GM19455 (cell line): ENCODE results near the gene CD151.

Source experiments
- ATAC-seq: cut with Tn5 transposase; IDR thresholded peaks from one replicate; pipeline ENCODE4 v1.9.1; 2021; ENCODE audit not compliant: unreplicated experiment

CD151 gene

GRCh38 chr11:796565-797295, 36.0 kb upstream of the CD151 start:
- no peak for ATAC-seq

- peak; percentile 40 for ATAC-seq
Measured at GRCh38 chr11:797296-798092, 35.3 kb upstream of the CD151 start.

GRCh38 chr11:798093-798713, 34.5 kb upstream of the CD151 start, which contains the start of gene SLC25A22:
TSS of gene SLC25A22 (minus strand) at chr11:798281. CDS start at chr11:795006, 3,275 bp downstream.
- ATAC-seq, result peak; percentile 56

GRCh38 chr11:799641-800316, 33.0 kb upstream of the CD151 start:
- no peak for ATAC-seq

- no peak for ATAC-seq
Measured at GRCh38 chr11:800473-800872, 32.3 kb upstream of the CD151 start.

GRCh38 chr11:801097-801780, 31.5 kb upstream of the CD151 start:
- no peak for ATAC-seq

- no peak for ATAC-seq
Measured at GRCh38 chr11:802018-802617, 30.6 kb upstream of the CD151 start.

GRCh38 chr11:802693-803466, 29.9 kb upstream of the CD151 start:
- no peak for ATAC-seq

DNA sequence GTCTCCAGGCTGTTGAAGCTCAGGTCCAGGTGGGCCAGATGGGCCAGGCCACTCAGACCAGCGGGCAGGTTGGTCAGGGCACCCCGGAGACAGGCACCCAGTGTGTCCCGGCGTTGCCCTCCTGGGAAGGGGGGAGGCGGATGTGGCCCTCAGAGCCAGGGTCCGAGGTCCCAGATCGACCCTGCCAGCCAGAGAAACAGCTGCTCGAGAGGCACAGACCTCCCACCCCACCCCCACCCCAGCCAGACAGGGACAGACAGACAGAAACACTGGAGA, 29.3 kb upstream of the CD151 start:
- ATAC-seq, result no peak

- no peak for ATAC-seq
Measured at GRCh38 chr11:803770-804598, 28.8 kb upstream of the CD151 start.

DNA sequence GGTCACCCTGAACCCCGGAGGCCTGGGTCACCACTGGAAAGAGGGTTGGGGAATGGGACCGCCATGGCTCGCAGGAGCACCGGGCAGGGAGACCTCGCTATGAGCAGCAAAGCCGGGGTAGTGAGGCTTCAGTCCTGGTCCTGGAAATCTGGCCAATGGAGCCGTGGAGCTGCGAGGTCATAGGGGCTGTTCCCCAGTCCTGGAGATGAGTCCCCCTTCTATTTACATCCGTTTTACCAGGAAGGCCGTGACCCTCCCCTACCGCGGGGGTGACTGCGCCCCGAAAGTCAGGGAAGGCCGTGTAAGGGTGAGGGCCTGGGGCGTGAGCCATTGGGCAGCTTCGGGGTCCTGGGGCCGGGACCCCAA, 28.2 kb upstream of the CD151 start:
- no peak for ATAC-seq

DNA sequence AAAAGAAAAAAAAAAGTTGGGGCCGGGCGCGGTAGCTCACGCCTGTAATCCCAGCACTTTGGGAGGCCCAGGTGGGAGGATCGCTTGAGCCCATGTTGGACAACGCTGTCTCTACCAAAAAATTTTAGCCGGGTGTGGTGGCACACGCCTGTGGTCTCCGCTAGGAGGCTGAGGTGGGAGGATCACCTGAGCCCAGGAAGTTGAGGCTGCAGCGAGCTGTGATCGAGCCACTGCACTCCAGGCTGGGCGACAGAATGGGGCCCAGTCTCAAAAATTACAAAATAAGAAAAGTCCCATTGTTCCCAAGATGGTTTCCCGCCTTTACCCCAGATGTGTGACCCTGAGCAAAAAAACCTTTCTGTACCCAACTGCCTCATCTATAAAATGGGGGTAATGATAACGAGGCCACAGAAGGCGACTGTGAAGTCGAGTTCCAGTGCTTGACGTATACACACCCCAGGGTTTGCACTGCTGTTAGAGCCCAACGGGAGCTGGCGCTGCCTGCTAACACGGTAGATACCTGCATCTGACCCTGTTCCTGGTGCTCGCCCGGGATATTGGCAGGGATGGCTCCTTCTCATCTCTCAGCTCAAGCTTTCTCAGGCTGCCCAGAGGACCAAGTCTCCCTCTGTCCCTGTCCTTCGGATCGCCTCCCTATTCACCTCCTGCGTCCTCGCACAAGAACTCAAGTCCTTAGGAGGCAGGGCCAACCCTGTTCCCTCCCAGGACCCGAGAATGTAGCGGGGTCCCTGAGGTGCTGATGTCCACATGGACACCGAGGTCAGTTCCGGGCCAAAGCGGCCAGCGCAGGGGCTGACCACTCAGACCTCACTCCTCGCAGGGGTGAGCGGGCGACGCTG, 24.1 kb upstream of the CD151 start:
- no peak for ATAC-seq

DNA sequence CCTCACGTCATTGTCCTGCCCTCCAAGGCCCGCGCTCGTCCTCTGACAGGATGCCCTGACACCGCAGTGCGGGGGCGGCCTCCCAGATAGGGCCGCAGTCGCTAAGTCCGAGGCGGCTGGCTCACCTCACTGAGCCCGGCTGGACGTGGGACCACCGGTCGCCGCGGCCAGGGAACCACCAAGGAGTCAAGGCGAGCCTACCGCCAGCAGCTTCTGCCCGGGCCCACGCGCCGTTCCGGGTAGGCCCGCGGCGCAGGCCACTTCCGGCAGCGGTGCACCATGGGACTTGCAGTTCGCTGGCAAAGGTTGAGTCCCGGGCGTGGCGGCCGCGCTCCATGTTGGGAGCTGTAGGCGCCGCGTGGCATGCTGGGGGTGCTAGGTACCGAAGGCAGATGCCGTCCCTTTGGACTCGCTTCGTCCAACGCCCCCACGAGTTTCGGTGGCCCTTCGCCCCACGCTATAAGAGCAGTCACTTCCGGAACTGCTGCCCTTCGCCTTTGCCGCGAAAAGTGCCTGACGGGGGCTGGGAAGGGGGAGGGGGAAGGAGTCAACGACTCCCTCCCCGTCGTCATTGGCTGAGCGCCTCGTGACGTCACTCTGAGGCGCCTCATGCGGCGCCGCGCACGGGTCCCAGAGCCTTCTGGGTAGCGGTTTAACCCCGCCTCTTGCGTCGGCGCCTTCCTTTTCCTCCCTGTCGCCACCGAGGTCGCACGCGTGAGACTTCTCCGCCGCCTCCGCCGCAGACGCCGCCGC, 23.3 kb upstream of the CD151 start, which contains the start of gene RPLP2:
RPLP2 (plus strand) TSS at position 681 of the 753 bp plus-strand sequence. CDS start 268 bp downstream, outside the sequence.
- peak; percentile 70 for ATAC-seq

DNA sequence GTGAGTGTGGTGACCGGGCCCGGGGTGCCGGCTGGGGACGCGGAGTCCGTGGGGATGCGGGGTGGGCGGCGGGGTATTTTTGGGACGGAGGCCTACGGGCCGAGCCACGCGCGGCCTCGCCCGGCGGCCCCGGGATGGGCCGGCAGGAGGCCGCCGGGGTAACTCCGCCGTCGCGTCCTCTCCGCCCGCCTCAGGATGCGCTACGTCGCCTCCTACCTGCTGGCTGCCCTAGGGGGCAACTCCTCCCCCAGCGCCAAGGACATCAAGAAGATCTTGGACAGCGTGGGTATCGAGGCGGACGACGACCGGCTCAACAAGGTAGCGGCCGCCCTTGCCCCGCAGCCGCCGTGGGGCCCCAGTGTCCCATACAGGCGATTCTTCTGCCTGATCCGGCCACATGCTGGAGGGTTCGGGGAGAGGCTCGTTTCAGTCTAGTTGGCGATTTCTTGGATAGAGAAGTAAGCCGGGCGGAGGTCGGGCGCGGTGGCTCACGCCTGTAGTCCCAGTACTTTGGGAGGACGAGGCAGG, 22.6 kb upstream of the CD151 start:
- peak; percentile 2 for ATAC-seq

DNA sequence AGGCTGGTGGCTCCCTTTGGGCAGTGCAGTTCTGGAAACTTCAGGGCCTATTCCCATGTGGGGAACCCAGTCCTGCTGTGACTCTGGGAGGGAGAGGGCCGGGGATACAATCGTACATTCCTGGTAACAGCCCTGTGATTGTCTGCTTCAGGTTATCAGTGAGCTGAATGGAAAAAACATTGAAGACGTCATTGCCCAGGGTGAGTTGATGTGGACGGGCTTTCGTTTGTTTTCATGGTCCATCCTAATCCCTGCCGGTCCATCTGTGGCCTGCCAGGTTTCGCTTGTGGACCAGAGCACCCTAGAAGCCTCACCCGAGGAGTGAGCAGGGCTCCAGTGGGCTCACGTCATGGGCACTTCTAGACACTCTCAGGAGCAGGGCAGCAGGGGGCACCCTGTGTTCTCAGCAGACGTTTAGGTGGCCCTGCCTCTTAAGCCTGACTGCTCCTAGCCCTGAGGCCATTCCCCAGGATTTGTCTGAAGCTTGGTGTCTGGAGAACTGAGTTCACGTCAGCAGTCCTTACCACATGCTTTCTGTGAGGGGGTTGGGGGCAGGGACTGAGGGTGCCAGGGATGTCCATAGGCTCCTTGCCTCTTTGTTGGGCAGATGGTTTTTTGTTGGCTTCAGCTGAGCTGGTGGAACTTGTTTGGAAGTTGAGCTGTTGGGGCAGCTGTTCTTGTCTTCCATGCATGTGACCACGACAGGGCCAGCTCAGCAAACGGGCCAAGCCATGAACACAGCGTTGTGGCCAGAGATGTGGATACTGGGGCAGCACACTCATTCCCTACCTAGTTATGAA, 21.1 kb upstream of the CD151 start:
- no peak for ATAC-seq

GRCh38 chr11:812390-812789, 20.4 kb upstream of the CD151 start:
- ATAC-seq, result no peak
